Measurements from ENCODE around the gene SYNM.
"Not testable (repeated sequence)": the region's sequence is repeated elsewhere in the genome, so short reads cannot be mapped to it uniquely, and the experiment has no call there.

SYNM gene

GRCh38 chr15:99109555-99110021 lies 4.7 kb downstream of the SYNM start:
- FAIRE-seq: no peak

GRCh38 chr15:99110093-99110492 lies 5.2 kb downstream of the SYNM start:
- FAIRE-seq: no peak

DNA sequence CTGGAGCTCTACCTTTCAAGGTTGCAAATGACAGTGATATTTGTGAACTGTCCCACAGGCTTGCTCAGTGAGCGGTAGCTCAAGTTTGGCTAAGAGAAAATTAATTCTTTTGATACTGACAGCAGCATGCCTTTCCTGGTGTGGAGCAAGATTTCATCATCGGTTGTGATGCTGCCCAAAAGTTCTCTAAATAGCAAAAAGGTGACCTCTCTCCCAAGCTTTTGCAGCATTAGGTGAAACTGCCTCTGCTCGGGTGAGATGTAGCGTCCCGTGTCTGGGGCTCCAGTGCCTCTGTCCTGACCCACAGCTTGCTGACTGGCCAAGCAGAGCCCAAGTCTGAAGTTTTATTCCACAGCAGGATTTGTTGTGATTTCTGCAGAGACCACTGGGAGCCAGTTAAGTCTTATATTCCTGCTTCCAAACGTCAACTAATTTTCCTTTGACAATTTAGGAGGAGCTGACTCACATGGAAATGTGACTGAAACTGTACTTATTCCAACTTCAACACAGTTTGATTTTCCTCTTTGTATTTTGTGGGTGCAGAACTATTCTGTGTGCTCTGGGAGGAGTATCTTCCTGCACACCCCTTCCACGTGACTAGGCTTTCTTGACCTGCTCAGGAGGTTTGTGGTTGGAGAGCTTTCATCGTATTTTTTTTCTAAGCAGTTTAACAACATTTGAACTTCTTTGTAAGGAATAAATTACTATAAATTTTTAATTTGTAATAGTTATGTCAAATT lies 5.9 kb downstream of the SYNM start:
- no peak for FAIRE-seq

- FAIRE-seq: not testable (repeated sequence)
These were observed 6.8 kb downstream of the SYNM start for GRCh38 chr15:99111641-99112040.

GRCh38 chr15:99113547-99114271 lies 8.8 kb downstream of the SYNM start:
- FAIRE-seq: no peak

- no peak for FAIRE-seq
These were observed 9.8 kb downstream of the SYNM start for GRCh38 chr15:99114511-99115299.

GRCh38 chr15:99115300-99116215 lies 10.7 kb downstream of the SYNM start:
- FAIRE-seq: no peak

DNA sequence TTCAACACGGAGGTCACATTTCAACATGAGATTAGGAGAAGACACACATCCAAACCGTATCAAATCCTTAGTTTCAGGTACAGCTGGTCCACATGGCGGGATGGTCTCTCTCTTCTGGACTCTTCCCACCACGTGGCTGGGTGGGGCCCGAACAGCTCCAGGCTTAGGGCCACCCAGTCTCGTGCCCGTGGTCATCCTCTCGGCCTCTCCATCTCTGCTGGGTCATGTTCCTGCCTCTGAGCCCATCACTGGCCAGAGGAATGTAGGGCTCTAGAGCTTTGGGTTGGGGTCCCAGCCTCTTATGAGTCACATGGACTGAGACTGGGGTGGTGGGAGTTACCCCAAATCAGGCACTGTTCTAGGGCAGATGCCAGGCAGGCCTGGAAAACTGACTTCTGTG lies 12.2 kb downstream of the SYNM start:
- no peak for FAIRE-seq

DNA sequence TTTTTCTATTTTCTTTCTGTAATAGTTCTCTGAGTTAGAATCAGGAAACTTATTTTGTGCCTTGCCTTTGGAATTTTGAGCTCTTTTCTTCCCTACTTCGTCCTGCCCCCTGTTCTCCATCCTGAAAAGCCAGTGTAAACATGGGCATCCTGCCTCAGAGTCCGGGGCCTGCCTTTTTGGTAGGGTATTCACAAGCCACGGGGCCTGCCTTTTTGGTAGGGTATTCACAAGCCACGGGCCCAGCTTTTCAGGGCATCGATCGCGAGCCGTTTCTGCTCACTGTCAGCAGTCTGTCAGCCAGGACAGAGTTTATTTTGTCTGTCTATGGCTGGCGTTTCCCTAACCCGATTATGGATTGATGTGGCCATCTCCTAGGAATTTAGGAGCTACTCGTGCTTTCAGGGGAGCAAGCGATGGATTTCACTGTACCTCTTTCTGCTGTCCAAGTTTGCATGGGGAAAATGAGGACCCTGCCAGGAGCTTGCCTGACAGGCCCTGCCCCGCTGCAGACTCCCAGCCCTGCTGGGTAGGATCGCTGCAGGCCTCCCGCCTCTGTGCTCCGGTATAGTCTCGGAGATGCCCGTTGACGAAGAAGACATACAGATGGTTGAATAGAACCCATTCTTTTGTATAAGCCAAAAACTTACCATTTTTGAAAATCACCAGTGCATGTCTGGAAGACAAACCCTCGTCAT lies 12.8 kb downstream of the SYNM start:
- no peak for FAIRE-seq

DNA sequence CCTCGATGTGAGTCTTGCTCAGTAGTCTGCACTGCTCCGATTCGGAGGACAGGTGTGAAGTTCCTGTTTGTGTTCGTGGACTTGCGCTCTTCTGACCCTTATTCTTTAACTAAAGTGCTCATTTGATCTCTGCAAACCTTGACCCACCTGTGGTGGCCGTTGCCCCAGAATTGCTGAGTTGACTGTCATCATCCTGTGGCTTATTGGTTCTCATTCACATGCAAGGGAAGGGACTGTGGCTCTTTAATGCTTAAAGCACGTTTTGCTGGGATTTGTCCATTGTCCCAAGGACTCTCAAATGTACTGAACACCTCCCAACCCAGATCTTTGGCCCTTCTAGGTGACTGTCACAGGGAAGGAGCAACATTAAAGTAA lies 13.4 kb downstream of the SYNM start:
- FAIRE-seq: no peak

DNA sequence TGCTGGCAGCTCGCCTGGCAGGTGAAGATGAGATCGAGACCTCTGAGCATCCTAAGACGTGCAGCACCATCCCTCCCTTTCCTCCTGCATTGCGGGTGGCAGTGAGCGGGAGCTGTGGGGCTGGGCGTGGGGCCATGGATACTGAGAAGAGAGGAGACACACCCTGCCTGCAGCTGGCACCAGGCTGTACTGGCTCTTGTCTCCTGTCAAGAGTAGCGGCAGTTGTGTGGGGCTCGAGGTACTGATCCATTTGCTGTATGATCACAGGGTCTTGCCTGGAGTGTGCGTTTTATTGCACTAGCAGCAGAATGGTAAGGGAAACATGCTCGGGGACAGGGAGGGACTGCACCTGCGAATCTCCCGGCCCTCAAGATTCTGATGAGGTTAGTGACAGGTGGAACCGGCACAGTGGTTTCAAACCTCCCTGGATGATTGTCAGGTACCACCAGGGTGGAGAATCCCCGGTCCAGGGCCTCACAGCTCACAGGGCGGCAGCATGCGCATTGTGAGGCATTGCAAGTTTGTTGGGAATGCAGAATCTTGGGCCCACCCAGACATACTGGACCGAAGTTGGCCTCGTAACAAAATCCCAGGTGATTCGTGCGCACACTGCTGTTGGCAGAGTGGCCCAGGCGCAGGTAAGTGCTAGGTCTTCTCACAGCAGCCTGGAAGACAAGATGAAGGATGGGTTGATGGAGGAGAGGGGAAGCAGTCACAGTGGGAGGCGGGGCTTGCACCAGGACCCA lies 14.1 kb downstream of the SYNM start:
- FAIRE-seq: no peak

- no peak for FAIRE-seq
These were observed 15.3 kb downstream of the SYNM start for GRCh38 chr15:99120050-99120777.

- no peak for FAIRE-seq
These were observed 16.3 kb downstream of the SYNM start for GRCh38 chr15:99121207-99121606.

- no peak for FAIRE-seq
These were observed 17.0 kb downstream of the SYNM start for GRCh38 chr15:99121691-99122410.

DNA sequence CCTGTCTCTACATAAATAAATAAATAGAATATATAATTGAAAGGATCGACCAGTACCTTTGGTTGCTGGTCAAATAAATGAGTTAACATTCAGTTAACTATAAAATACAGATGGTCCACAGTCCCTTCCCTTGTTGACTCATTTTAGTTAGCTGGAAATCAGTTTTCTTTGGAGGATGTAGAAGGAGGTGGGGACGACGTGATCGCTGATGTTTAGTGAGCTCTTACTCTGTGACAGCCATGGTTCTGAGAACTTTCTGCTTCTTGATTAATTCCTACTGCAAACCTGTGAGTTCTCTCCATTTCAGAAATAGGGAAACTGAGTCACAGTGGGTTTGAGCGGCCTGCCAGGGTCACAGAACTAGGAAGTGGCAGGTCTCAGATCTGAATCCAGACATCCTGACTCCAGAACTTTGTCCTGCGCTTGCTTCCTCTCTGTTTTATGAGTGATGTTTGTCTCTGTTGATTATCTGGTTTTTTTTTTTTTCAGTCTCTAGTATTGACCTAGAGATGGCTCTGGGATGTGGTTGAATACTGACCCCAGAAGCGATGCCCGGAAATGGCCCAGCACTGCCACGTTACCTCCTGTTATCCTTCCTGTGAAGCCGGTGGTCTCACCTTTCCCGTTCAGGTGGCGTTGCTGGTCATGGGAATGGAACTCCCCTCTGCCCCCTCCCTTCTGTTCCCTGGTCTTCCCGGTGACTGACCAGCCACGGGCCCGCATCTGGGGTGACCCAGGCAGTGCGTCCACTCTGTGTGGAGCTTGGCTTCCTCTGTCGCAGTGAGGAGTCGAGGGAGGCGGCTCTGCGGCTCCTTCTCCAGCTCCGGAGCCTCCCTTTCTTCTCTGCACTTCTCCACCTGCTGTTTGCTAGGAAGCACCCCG lies 18.2 kb downstream of the SYNM start:
- FAIRE-seq: no peak

DNA sequence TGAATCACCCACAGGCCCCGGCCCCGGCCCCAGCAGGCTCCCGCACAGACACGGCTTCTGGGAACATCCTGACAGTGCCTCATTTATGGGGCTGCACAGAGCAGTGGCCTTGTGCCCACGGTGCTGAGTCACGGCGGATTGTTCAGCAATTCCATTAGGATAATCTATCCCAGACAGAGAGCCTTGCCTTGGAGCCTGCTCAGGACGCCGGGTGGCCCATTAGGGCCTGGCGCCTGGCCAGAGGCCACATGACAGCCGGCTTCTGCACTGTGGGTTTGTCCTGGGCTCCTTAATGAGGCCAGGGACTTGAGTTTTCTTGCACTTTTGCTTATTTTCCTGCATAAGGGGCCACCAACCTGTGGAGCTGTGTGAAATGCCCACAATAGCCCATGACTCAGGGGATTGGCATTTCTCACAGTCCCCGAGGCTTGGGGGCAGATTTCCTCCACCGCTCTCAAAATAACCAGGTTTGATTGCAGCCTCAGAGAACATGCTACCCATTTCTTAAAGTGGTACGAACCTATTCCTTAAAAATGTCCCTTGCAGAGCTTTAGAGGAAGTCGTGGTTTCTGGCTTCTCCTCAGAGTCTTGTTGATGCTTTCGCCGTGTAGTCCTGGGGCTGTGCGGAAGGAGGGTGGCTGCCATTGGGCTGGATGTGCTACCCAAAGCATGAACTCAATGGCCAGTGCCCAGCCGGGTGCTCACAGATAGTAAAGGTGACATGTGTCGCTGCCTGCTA lies 19.0 kb downstream of the SYNM start:
- FAIRE-seq: peak; percentile 18

DNA sequence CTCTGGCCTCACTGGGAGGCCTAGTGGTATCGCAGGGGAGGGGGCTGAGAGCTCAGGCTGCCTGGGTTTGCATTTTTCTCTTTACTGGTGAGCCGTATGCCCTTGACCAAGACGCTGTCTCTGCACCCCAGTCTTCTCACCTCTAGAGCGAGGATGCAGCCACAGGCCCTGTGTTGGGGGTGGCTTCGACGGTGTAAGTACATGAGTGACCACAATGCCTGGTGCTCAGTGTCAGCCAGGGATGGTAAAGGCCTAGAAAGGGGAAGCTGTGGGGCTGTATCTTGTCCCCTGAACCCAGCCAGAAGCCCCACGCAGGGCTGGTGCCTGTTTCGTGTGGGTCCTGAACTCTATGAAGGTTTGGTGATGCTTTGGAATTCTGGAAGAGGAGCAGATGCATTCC lies 19.8 kb downstream of the SYNM start:
- FAIRE-seq: no peak

Measured in endometrium (tissue), 2 donors.